Ascending aorta (tissue), 2 donors: ENCODE measurements around the gene SLIT3. TPM values are rescaled to one million over a fixed set of nuclear protein-coding genes. Genes with fewer than 3 reads are reported as not detected.

Source experiments
- DNase-seq, 2 donors: peaks; one replicate each; pipeline ENCODE4 v3.0.0-alpha.2; 2019; ENCODE audit warnings: low spot score in 2 of 2
- H3K27ac ChIP-seq, 2 donors: fragments of 200-600 bp; sonication (generic); one replicate each; pipeline ENCODE4 v1.5.1; 2016 to 2017; ENCODE audit warnings: mild to moderate bottlenecking in 1 of 2
- H3K27me3 ChIP-seq: fragments of 200-600 bp; sonication (generic); one replicate; pipeline ENCODE4 v1.5.1; 2017
- H3K36me3 ChIP-seq, 2 donors: fragments of 200-600 bp; sonication (generic); one replicate each; pipeline ENCODE4 v1.5.1; 2016
- H3K4me1 ChIP-seq, 2 donors: fragments of 200-600 bp; sonication (generic); one replicate each; pipeline ENCODE4 v1.5.1; 2016 to 2017; ENCODE audit warnings: mild to moderate bottlenecking in 1 of 2
- H3K4me3 ChIP-seq, 2 donors: fragments of 200-600 bp; sonication (generic); one replicate each; pipeline ENCODE4 v1.5.1; 2016 to 2017; ENCODE audit warnings: mild to moderate bottlenecking in 1 of 2
- H3K9me3 ChIP-seq, 2 donors: fragments of 200-600 bp; sonication (generic); one replicate each; pipeline ENCODE4 v1.5.1; 2016
- CTCF ChIP-seq, 3 experiments: fragments of 200-600 bp in 2 of 3; fragments of 450-650 bp in 1 of 3; sonication (generic) in 2 of 3; IDR thresholded peaks; one replicate each; pipeline ENCODE4 v1.5.1; 2016 to 2019; ENCODE audit warnings: antibody characterized with exemption in 3 of 3, mild to moderate bottlenecking in 1 of 3, moderate library complexity in 1 of 3
- intact Hi-C: fragments of 100-400 bp; cut with DNase I; formaldehyde crosslinking; loops from one replicate; pipeline ENCODE4 v1.15.1; 2023
- total RNA-seq: library from RNA; depleted of rRNA; stranded (reverse); fragments of >200 nt; gene quantifications from one replicate; pipeline ENCODE4 v1.1.0, GENCODE V29; 2016

Gene SLIT3
- total RNA-seq, 1 donor from 2014 or later, result 128 TPM

- H3K27me3 ChIP-seq, result no peaks in the 10 kb centered on the region
- H3K36me3 ChIP-seq, result peaks cover 3 to 13% of the 10 kb centered on the region in 2 donors
- peaks cover 0 to 3% of the 10 kb centered on the region in 2 donors for H3K4me1 ChIP-seq
- intact Hi-C loops, result no loop called here
- H3K4me3 ChIP-seq, result no peak overlapping the region
- no peak for TF ChIP-seq CTCF (IDR thresholded peaks at IDR 0.05)
- H3K9me3 ChIP-seq, result no peaks in the 10 kb centered on the region
- DNase-seq, result no peak
- H3K27ac ChIP-seq, result no peak overlapping the region
Measured at GRCh38 chr5:168675883-168676408, 625.0 kb downstream of the SLIT3 start.

DNA sequence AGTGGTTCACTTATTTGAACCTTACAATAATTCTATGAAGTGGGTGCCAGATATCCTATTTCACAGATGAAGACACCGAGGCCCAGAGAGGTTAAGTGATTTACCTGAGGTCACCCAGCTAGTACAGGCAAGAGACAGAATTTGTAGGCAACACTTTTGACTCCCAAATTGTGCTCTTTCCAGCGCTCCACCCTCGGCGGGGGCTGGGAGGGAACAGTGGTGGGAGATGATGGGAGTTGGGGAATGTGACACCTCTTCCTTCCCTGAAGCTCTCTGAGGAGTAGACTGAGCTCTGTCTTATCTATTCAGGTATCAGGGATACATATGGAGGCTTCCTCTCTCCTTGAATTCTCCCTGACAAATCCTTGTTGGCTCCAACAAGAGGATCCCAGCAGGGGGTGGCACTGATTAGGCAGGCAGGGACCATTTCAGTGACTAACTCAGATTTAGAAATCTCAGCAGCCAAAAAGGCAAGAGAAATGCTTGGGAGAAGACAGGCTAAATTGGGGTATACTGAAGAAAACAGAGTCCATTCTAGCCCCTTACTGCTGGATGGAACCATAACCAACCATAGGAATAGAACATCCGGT, 626.0 kb downstream of the SLIT3 start:
- H3K27ac ChIP-seq, result no peak overlapping the region
- no peaks in the 10 kb centered on the region for H3K27me3 ChIP-seq
- intact Hi-C loops, result no loop called here
- DNase-seq, result no peak
- no peaks in the 10 kb centered on the region for H3K9me3 ChIP-seq
- peaks cover 0 to 2% of the 10 kb centered on the region in 2 donors for H3K4me1 ChIP-seq
- no peak overlapping the region for H3K4me3 ChIP-seq
- H3K36me3 ChIP-seq, result peaks cover 4 to 15% of the 10 kb centered on the region in 2 donors
- TF ChIP-seq CTCF (IDR thresholded peaks at IDR 0.05), result no peak

GRCh38 chr5:168672888-168673287, 628.1 kb downstream of the SLIT3 start:
- DNase-seq, result no peak
- intact Hi-C loops, result no loop called here
- Histone ChIP-seq H3K36me3 (peaks cover 4 to 28% of the 10 kb centered on the region in 2 donors), H3K9me3 (no peaks in the 10 kb centered on the region), H3K27me3 (no peaks in the 10 kb centered on the region), H3K27ac (no peak overlapping the region), H3K4me3 (no peak overlapping the region), H3K4me1 (no peaks in the 10 kb centered on the region)
- TF ChIP-seq CTCF (IDR thresholded peaks at IDR 0.05), result no peak

DNA sequence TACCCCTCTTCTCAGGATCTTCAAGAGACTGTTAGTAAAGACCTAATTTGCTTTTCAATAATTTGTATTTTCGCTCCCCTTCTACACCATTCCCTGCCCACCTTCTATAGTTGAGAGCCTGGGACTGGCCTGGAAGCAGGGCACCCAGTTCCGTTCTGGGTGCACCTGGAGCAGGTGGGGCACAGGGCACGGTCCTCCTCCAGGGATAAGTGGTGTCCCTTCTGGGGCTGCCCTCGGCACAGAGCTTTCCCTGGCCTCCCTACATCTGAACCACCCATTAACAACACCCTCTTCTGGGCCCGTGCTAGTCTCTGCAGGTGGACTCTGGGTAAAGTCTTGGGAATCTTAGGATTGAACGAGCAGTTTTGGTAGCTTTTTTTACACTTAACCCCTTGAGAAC, 628.9 kb downstream of the SLIT3 start:
- Histone ChIP-seq H3K9me3 (no peaks in the 10 kb centered on the region), H3K27ac (no peak overlapping the region), H3K27me3 (no peaks in the 10 kb centered on the region), H3K4me3 (no peak overlapping the region), H3K4me1 (no peaks in the 10 kb centered on the region), H3K36me3 (peaks cover 4 to 29% of the 10 kb centered on the region in 2 donors)
- intact Hi-C loops, result no loop called here
- no peak for TF ChIP-seq CTCF (IDR thresholded peaks at IDR 0.05)
- no peak for DNase-seq

GRCh38 chr5:168670881-168671575, 629.9 kb downstream of the SLIT3 start:
- no peak overlapping the region for H3K27ac ChIP-seq
- no peaks in the 10 kb centered on the region for H3K27me3 ChIP-seq
- intact Hi-C loops, result no loop called here
- H3K4me3 ChIP-seq, result no peak overlapping the region
- DNase-seq, result no peak
- H3K36me3 ChIP-seq, result peaks cover 4 to 34% of the 10 kb centered on the region in 2 donors
- no peaks in the 10 kb centered on the region for H3K4me1 ChIP-seq
- no peaks in the 10 kb centered on the region for H3K9me3 ChIP-seq
- TF ChIP-seq CTCF (IDR thresholded peaks at IDR 0.05), result no peak
